ENCODE results near the gene SLC7A1.

DNA sequence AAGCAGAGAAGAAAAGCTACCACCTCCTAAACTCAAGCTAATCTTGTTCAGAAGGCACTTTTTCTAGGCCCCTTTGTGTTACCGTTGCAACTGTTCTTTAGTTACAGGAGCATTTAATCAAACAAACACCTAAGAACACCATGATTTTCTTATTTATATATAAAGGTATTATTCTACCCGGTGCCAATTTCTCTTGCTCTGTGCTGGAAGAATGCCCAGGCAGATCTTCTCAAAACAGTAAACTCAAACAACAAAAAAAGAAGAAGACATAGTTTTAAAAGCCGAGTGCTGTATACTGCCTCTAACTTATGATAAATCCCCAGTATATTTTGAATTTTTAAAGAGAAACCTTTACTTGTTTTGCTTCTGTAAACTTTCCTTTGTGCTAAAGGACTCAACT is 20.4 kb downstream of the SLC7A1 start:
- TF ChIP-seq GATA3 (IDR thresholded peaks at IDR 0.05; ENCODE audit: low read depth, low read length), result no peak
- TF ChIP-seq GATA2 (IDR thresholded peaks at IDR 0.05; ENCODE audit: low read depth, low read length), result no peak

Measured in SH-SY5Y (cell line).